TTC549 (cell line): Measurements from ENCODE around the gene ARHGAP42.

Source experiments
- FAIRE-seq: peaks from 2 replicates; lab custom pipeline; 2012; peaks lifted over from hg19 to GRCh38; lab: Jason Lieb, UNC

ARHGAP42 gene

DNA sequence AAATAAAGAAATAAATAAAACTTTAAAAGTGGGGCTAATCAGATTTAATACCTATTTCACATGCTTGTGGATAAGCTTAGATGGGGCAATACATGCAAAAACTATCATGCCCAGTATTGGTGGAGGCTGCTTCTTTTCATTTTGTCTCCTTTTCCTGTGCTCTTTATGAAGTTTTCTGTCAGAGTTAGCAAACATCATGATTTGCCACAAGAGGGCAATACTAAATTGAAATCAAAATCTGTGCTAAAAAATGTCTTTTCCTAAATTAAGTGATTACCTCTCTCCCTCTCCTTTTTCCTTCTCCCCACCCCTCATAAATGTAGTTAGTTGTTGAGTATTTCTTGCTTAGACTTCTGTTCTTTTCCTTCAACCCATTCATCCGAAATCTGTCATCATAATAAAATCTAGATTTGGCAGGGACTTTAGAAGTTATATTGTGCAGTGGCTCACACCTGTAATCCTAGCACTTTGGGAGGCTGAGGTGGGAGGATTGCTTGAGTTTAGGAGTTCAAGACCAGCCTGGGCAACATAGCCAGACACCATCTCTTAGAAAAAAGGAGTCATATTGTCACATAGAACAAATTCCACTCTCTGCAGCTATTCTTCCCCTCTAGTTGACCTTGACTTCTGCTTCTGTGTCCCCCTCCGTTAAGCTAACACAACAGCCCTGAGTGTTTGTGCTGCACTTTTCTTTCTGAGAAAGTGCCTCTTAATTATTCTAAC lies 4.7 kb upstream of the ARHGAP42 start:
- FAIRE-seq = peak; percentile 75

- no peak for FAIRE-seq
These were observed 4.0 kb upstream of the ARHGAP42 start for GRCh38 chr11:100683126-100683525.

DNA sequence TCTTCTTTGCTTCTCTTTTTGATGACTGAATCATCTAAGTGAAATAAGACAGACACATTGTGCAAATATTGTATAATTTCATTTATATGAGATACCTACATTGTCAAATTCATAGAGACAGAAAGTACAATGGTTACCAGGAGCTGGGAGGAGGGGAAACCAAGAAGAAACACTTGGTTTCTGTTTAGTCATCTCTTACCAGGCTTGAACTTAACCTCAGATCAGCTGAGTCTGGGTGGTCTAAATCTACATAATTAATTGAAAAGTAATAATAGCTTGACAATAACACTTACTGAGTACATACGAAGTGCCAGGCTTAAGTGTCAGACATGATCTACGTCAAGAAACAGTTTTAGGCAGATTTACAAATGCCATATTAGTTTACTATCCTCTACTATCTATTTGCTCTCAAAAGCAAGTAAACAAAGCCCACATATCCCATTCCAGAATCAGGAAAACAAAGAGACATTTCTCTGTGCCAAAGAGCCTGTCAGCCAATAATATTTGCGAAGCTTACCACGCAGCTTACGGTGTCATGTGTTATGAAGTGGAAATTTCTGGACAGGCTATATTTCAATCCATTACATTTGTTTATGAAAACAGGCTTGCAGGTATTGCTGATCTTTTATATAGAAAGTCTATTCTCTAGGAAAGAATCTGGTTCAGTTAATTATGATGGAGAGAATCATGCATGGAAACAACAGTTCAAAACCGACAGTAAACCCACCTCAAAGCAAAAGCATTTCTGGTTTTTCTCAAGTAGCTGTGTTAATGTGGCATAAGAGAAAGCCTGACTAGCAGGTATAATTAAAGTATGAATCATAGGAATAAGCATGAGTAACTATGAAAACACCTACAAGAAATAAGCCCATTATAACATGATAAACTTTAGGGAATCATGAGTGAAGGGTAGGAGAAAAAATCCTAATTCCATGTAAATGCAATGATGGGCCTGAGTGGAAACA lies 2.7 kb upstream of the ARHGAP42 start:
- no peak for FAIRE-seq

DNA sequence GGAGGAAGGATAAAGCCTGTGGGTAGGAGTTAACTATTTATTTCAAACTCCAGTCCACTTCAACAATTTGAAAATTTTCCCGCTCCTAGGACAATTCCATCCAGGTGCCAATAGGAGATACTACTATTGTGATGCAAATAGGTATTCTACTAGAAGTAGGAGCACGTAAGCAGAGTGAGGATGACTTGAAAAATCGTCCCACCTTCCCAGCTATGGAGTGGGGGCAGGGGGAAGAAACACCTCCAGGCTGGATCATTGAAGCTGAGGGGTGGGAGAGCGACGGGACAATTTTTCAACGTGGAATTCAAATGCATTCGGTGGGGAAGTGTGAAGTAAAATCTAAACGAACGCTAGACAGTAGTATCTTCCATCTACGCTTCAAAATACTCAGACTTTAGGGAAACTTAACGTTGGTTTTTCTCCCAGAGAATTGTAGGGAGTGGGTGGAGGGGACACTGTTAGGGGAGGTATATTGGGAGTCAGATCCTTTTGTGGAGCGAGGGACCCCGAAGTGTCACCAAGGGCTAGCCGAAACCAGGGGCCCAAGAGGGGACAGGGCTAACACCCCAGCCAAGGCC lies 523 bp upstream of the ARHGAP42 start:
- FAIRE-seq = no peak

DNA sequence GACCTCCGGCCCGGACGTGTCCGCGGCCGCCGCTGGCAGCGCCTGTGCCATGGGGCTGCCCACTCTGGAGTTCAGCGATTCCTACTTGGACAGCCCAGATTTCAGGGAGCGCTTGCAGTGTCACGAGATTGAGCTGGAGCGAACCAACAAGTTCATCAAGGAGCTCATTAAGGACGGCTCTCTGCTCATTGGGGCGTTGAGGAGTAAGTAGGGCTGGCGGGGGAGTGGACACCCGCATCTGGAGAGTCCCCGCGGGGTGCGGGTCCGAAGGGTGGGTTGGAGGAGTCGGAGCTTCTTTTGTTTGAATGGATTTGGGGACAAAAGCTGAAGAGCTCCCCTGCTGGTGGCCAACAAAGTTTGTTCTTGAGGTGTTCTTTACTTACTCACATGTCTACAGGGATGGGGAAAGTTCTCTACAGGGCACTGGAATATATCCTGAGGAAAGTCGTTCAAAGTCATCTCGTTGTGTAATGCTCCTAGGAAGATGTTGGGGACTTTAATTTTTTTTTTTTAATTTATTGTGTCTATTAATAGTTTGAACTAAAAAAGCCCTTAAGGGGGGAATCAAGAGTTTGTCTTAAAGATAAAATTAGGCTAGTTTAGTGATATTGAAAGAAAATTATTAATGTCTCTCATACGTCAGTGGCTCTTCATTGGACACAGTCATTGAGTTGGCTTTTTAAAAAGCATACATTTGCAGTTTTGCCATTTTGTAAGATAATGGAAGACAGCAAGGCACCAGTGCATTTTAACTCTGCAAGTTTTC lies 725 bp downstream of the ARHGAP42 start:
- FAIRE-seq = no peak

DNA sequence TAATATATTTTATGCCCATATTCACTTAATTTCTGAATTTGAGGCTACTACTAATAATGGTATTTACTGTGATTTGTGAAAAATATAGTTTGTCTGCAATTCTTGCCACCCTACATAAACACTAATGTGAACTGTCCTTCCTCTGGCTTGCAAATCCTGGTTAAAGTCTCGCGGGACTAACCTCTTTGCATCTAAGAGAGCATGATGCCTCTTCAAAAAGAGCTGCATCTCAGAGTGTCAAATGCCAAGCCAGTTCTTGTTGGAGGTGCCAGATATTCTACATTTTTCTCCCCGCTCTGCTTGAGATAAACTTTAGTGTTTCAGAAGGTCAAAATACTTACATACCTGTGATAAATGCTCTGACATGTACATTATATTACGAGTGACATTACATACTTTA lies 2.1 kb downstream of the ARHGAP42 start:
- no peak for FAIRE-seq

- no peak for FAIRE-seq
These were observed 5.0 kb downstream of the ARHGAP42 start for GRCh38 chr11:100691896-100692653.

DNA sequence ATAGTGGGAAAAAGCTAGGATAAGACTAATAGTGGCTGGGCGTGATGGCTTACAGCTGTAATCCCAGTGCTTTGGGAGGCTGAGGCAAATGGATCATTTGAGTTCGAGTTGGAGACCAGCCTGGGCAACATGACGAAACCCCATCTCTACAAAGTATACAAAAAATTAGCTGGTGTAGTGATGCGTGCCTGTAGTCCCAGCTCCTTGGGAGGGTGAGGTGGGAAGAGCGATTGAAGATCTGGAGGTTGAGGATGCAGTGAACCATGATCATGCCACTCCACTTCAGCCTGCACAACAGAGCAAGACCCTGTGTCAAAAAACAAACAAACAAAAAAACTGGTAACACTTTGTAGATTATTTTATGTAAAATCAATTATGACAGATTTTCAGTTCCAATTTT lies 8.8 kb downstream of the ARHGAP42 start:
- FAIRE-seq = no peak

DNA sequence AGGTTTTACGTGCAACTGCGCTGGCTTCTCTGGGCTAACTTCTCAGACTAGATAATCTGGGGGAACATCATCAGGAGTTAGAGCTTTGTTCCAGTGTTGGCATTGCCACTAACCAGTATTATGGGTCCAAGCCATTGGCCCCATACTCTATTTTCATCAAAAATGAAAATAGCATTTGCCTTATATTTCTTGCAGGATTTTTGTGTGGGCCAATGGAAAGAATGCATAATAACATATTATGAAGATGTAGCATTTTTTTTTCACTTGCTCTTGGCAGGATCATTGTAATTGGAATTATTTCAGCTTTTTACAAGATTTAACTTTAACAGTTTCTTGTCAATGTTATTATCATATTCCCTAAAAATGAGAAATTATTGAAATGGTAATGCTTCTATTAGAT lies 16.1 kb downstream of the ARHGAP42 start:
- FAIRE-seq = no peak

DNA sequence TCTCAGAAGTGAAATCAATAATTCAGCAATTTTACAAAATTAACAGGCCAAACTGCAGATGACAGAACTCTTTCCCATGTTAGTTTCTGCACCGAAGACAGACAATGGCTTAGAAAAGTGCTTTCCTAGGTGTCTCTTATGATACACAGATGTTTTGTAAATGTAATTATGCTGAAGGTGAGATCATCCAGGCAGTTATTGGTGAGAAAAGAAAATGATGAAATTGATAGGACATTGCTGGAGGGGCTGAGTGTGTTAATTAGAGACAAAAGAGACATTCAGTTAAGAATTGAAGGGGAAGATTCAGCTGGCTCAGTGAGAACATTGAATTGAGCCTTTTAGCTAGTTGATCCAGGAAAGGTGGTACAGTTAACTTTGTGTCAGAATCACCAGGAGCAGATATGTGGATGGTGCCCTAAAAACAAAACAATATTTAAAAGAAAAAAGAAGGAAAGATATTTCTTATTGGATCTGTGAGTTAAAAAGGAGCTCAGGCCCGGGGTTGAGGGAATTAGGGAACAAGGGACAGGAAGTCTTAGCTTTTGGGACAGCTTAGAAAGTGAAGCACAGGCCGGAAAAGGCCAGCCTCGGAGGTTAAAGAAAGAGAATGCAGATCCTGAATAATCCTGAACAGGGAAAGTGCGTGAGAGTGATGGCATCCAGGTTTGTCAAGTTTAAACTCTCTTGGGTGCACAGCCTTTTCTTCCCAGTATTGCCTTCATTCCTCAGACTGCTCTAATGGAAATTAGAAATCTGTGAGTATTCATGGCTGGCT lies 16.9 kb downstream of the ARHGAP42 start:
- no peak for FAIRE-seq

DNA sequence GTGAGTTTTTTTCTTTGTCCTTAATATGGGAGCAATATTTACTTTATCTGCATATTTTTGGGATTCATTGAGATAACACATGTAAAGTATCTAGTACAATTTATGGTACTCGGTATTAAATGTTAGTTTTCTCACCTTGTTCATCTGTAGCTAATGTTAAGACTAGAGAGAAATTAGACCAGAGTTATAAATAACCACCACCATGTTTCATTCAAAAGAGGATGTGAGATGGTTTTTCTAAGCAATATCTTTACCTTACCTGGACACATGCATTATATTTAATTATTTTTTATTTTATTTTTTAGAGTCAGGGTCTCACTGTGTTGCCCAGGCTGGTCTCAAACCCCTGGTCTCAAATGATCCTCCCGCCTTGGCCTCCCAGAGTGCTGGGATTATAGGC lies 18.4 kb downstream of the ARHGAP42 start:
- FAIRE-seq = no peak

- FAIRE-seq = no peak
These were observed 19.1 kb downstream of the ARHGAP42 start for GRCh38 chr11:100706179-100706578.

DNA sequence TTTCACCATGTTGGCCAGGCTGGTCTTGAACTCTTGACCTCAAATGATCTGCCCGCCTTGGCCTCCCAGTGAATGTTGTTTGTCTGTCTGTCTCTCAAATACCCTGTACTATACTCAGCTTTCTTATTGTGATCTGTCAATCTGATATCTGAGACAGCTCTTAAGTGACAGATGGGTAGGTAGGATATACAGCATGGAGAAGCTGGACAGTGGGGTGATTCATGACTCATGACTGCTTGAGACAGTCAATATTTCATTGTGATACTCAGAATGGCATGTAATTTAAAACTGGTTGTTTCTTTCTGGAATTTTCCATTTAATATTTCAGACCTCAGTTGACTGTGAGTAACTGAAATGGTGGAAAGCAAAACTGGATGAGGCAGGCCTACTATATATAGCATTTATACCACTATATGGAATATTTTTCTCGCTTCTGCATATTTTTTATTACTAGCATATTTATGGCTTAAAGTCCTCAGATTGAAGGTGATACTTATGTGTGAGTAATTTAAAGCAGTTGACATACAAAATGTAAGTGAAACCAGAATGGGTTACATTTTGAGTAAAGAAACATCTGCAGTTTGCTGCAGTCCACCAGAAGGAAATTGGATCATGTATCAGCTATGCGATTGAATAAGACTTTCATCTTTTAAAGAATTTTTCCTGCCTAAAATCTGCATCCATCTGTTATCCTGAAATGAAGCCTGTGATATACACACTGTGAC lies 22.3 kb downstream of the ARHGAP42 start:
- no peak for FAIRE-seq

DNA sequence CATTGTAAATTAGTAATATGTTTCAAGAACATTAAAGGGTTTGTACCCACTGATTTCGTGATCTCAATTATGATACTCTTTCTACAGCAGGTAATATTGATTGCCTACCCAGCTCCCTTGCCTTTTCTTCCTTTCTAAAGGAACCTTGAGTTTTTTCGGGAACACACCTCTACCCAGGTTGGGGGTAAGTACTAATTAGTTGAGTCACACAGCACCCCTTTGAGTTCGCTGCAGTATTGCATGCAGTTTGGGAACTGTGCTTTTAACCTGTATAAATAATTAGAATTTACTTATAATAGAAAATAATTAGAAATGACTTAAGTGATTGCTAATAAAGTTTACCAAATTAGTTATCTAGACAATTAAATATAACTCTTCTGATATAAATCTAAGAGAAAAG lies 24.9 kb downstream of the ARHGAP42 start:
- no peak for FAIRE-seq

DNA sequence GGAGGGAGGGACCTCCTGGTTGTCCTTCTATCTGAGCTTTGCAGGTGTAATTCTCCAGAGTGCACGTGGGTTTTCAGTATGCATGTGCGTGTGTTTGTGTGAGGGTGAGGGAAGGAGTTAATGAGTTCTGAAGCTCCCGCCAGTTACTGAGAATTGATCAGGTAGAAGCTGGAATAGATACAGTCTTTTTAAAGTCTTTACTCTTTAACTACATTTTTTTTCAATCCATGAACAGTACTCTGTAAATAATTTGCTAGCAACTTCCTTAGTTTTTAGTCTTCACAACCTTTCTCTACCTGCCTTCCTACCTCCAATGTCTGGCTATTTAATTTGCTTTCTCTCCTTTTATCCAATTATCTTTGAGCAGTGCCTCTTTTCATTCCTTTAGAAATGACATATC lies 25.5 kb downstream of the ARHGAP42 start:
- FAIRE-seq = no peak

- FAIRE-seq = no peak
These were observed 28.2 kb downstream of the ARHGAP42 start for GRCh38 chr11:100715165-100715761.

- FAIRE-seq = no peak
These were observed 29.8 kb downstream of the ARHGAP42 start for GRCh38 chr11:100716838-100717237.

GRCh38 chr11:100719362-100719761 lies 32.3 kb downstream of the ARHGAP42 start:
- FAIRE-seq = no peak

- no peak for FAIRE-seq
These were observed 32.7 kb downstream of the ARHGAP42 start for GRCh38 chr11:100719809-100720221.

DNA sequence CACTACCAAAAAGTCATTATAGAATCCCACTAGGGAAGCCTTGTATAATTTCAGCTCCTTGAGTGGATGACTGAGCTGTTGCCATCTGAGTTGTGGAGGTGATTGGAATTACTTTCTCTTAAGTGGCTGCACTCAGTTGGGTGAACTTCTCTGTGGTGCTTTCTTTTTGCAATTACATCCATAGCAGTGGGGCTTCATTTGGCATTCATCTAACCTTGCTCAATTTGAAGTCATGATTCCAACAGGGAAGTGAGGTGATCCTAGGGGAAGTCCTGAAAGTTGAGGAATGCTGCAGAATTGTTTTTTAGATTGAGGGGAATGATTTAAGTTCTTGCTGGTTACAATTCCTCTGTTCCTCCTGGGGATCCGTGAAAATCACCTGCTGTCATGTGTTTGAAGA lies 39.6 kb downstream of the ARHGAP42 start:
- no peak for FAIRE-seq
